ENCODE data around the gene KIAA2012.
A peak's percentile ranks its signal among the peaks of the same experiment; 100 is the strongest.
"Not testable (repeated sequence)": the region's sequence is repeated elsewhere in the genome, so short reads cannot be mapped to it uniquely, and the experiment has no call there.

Gene KIAA2012

DNA sequence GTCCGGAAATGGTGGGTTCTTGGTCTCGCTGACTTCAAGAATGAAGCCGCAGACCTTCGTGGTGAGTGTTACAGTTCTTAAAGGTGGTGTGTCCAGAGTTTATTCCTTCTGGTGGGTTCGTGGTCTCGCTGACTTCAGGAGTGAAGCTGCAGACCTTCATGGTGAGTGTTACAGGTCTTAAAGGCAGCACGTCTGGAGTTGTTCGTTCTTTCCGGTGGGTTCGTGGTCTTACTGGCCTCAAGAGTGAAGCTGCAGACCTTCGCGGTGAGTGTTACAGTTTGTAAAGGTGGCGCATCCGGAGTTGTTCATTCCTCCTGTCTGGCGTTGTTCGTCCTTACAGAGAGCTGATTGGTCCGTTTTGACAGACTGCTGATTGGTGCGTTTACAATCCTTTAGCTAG lies 63.0 kb downstream of the KIAA2012 start:
- not testable (repeated sequence) for H3K9me3 ChIP-seq (ENCODE audit: control insufficient read depth, low read length); H3K9ac ChIP-seq (ENCODE audit: low read length); H3K27me3 ChIP-seq (replicated peaks; ENCODE audit: control insufficient read depth, insufficient read depth, low read length); H3K36me3 ChIP-seq (ENCODE audit: control insufficient read depth, insufficient read depth, low read length, severe bottlenecking); H3K4me3 ChIP-seq (ENCODE audit: low read length); DNase-seq (ENCODE audit: low read depth)
- H3K4me1 ChIP-seq (ENCODE audit: control insufficient read depth, insufficient read depth, low read length) = peaks cover 26% of the 10 kb centered on the region

DNA sequence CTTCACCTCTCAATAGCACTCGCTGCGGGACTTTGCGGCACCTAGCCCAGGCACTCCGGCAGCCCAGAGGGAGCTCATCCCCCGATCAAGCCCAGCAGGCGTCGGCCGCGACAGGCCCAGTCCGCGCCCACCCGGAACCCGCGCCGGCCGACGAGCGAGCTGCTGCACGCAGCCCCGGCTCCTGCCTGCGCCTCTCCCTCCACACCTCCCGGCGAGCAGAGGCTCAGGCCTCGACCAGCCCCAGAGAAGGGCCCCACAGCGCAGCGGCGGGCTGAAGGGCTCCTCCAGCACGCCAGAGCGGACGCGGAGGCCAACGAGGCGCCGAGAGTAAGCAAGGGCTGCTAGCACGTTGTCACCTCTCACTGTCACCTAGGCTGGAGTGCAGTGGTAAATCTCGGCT lies 63.5 kb downstream of the KIAA2012 start:
- Histone ChIP-seq H3K4me1 (ENCODE audit: control insufficient read depth, insufficient read depth, low read length) (peaks cover 26% of the 10 kb centered on the region), H3K9ac (ENCODE audit: low read length) (no peak overlapping the region), H3K9me3 (ENCODE audit: control insufficient read depth, low read length) (no peaks in the 10 kb centered on the region), H3K36me3 (ENCODE audit: control insufficient read depth, insufficient read depth, low read length, severe bottlenecking) (no peaks in the 10 kb centered on the region), H3K27me3 (replicated peaks; ENCODE audit: control insufficient read depth, insufficient read depth, low read length) (no peaks in the 10 kb centered on the region), H3K4me3 (ENCODE audit: low read length) (no peak overlapping the region)
- no peak for DNase-seq (ENCODE audit: low read depth)

DNA sequence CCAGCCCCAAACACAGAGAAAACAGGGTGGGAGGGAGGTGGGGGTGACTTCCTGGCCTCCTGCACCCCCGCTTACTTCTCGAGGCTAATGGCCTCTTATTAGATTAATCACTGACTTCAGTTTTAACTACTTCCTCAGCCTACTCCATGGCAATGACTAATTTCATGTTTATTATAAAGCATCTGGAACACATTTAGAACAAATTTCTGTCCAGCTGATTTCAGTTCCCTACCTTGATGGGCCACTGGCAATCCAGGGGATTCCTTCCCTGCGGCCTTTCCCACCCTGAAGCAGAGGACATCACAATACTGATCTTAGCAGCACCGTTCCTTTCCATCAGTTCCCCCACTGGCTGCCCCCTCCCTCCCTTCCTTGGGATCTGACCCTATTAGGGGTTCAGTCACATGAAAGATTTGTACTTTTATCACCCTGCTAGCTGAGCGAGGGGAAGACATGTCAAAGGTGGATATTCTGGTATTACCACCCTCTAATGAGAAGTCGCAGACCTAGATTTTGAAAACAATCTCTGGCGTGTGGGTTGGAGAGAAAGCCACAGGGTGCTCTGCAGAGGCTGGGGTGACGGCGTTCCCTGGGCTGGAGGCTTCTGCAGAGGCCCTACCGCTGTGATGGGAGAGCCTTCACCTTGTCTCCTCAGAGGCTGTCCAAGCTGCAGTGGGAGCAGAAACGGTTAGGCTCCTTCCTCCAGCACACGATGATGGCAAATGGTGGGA lies 67.6 kb downstream of the KIAA2012 start:
- no peaks in the 10 kb centered on the region for H3K9me3 ChIP-seq (ENCODE audit: control insufficient read depth, low read length)
- H3K27me3 ChIP-seq (replicated peaks; ENCODE audit: control insufficient read depth, insufficient read depth, low read length) = no peaks in the 10 kb centered on the region
- no peak overlapping the region for H3K9ac ChIP-seq (ENCODE audit: low read length)
- no peak overlapping the region for H3K4me3 ChIP-seq (ENCODE audit: low read length)
- peaks cover 10% of the 10 kb centered on the region for H3K4me1 ChIP-seq (ENCODE audit: control insufficient read depth, insufficient read depth, low read length)
- DNase-seq (ENCODE audit: low read depth) = peak; percentile 64
- no peaks in the 10 kb centered on the region for H3K36me3 ChIP-seq (ENCODE audit: control insufficient read depth, insufficient read depth, low read length, severe bottlenecking)

DNA sequence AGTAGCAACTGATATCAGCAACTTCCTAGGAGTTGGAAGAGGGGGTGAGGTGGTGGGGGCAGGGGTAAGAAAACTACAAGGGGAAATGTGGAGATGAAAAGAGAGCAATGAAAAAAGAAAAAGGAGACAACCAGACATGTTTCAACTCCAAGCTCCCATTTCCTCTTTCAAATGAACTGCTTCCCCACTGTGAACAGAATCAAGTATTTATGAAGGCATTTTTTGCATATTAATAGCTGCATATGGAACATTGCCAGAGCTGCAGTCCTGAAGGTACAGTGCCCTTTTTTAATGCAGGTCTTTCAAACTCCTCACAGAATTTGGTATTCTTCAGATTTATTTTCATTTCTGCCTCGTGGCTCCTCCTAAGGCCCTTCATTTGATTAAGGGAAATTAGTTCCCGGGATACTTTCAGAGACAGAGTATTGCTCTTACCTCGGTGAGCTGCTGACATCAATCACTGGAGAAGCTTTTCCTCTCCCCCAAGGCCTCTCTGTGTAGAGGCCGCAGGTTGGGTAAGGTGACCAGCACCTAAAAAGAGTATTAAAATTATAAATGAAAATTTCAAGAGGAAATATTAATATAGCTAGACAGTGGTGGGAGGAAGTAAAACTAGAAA lies 68.4 kb downstream of the KIAA2012 start:
- no peaks in the 10 kb centered on the region for H3K36me3 ChIP-seq (ENCODE audit: control insufficient read depth, insufficient read depth, low read length, severe bottlenecking)
- H3K9ac ChIP-seq (ENCODE audit: low read length) = no peak overlapping the region
- DNase-seq (ENCODE audit: low read depth) = no peak
- H3K27me3 ChIP-seq (replicated peaks; ENCODE audit: control insufficient read depth, insufficient read depth, low read length) = no peaks in the 10 kb centered on the region
- H3K9me3 ChIP-seq (ENCODE audit: control insufficient read depth, low read length) = no peaks in the 10 kb centered on the region
- H3K4me3 ChIP-seq (ENCODE audit: low read length) = no peak overlapping the region
- peaks cover 3% of the 10 kb centered on the region for H3K4me1 ChIP-seq (ENCODE audit: control insufficient read depth, insufficient read depth, low read length)

DNA sequence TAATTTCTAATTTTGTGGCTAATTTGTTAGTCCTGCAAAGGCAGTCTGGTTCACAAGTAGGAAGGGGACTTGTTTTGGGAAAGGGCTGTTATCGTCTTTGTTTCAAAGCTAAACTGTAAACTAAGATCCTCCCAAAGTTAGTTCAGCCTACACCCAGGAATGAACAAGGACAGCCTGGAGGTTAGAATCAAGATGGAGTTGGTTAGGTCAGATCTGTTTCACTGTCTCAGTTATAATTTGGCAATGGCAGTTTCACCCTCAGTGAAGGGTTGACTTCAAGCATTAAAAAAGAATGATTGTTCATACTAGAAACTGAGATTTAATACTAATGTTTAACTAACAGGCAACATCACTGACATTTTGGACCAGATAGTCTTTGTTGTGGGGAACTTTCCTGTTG lies 69.5 kb downstream of the KIAA2012 start:
- Histone ChIP-seq H3K9ac (ENCODE audit: low read length) (no peak overlapping the region), H3K36me3 (ENCODE audit: control insufficient read depth, insufficient read depth, low read length, severe bottlenecking) (no peaks in the 10 kb centered on the region), H3K4me1 (ENCODE audit: control insufficient read depth, insufficient read depth, low read length) (peaks cover 7% of the 10 kb centered on the region), H3K4me3 (ENCODE audit: low read length) (no peak overlapping the region), H3K27me3 (replicated peaks; ENCODE audit: control insufficient read depth, insufficient read depth, low read length) (no peaks in the 10 kb centered on the region), H3K9me3 (ENCODE audit: control insufficient read depth, low read length) (no peaks in the 10 kb centered on the region)
- DNase-seq (ENCODE audit: low read depth) = no peak

DNA sequence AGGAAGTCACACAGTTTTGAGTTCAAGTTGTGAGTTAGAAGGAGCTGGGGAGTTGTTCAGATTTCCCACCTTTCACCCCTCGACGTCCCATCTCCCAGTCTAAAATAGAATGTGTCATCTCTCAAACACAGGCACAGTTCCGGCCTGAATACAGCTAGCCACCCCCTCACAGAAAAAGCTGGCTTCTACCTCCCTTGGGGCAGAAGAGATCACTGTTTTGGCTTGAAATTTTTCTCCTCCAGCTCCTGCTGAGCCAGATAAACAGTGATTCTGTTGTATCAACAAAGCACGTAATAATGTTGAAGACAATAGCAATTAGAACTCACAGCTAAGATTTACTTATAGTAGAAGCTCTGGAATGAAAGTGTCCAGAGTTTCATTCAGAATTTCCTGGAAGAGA lies 74.7 kb downstream of the KIAA2012 start:
- Histone ChIP-seq H3K4me3 (ENCODE audit: low read length) (no peak overlapping the region), H3K9ac (ENCODE audit: low read length) (peak overlapping the region; percentile 12), H3K9me3 (ENCODE audit: control insufficient read depth, low read length) (no peaks in the 10 kb centered on the region), H3K27me3 (replicated peaks; ENCODE audit: control insufficient read depth, insufficient read depth, low read length) (no peaks in the 10 kb centered on the region), H3K36me3 (ENCODE audit: control insufficient read depth, insufficient read depth, low read length, severe bottlenecking) (no peaks in the 10 kb centered on the region), H3K4me1 (ENCODE audit: control insufficient read depth, insufficient read depth, low read length) (peaks cover 42% of the 10 kb centered on the region)
- no peak for DNase-seq (ENCODE audit: low read depth)

DNA sequence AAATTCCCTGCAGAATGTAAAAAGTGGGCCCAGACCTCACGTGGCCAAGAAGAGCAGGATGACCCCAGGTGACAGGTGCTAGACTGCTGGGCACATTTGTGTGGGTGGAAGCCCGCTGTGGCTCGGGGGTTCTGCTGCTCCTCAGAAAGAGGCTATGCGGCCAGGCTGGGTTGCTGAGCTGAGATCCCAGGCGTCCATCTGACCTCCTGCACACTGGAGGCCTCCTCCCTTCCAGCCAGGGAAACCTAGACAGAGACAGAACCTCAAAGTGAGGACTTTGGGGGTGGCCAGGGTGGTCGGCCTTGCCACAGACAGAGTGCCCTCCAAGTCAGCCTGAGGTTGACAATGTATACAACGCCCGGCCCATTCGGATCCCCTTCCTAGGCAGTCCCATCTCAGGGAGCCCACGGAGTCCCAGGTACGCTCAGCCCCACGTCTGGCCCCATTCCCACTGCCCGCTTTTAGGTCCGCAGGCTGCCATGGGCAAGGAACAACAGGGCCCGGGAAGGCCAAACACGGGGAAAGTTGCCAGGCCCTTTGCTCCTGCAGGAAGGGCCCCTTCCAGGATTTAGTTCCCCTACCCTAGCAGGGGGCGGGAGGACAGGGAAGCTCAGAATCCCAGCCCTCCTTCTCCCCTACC lies 75.6 kb downstream of the KIAA2012 start:
- H3K4me3 ChIP-seq (ENCODE audit: low read length) = peak overlapping the region; percentile 49
- H3K9ac ChIP-seq (ENCODE audit: low read length) = peak overlapping the region; percentile 52
- DNase-seq (ENCODE audit: low read depth) = no peak
- H3K9me3 ChIP-seq (ENCODE audit: control insufficient read depth, low read length) = no peaks in the 10 kb centered on the region
- no peaks in the 10 kb centered on the region for H3K27me3 ChIP-seq (replicated peaks; ENCODE audit: control insufficient read depth, insufficient read depth, low read length)
- H3K36me3 ChIP-seq (ENCODE audit: control insufficient read depth, insufficient read depth, low read length, severe bottlenecking) = no peaks in the 10 kb centered on the region
- peaks cover 43% of the 10 kb centered on the region for H3K4me1 ChIP-seq (ENCODE audit: control insufficient read depth, insufficient read depth, low read length)

DNA sequence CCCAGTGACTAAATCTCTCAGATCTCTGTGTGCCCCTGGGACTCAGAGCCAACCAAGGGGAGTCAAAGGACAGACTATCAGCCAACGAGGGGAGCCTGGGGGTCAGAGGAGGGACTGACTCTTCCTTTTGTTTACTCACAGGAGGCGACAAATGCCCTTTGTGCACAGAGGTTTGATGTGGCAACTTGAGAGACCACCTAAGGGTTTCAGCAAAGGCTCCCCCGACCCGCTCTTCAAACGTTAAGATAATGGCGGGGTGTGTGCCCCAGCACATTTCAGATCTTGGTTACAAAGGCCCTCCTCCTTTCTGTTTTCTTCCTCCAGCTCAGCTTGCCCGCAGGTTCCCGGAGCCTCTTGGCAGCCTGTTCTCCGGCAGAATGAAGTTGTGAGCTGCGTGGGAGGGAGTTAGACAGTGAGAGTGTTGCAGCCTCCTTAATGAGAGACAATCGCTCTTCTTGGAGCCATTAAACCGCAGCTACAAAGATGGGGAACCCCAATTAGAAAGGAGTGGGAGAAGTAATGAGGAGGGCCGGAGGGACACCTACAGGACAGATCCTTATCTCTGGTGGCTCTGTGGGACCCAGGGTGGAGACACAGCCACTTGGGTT lies 76.2 kb downstream of the KIAA2012 start:
- H3K27me3 ChIP-seq (replicated peaks; ENCODE audit: control insufficient read depth, insufficient read depth, low read length) = no peaks in the 10 kb centered on the region
- H3K36me3 ChIP-seq (ENCODE audit: control insufficient read depth, insufficient read depth, low read length, severe bottlenecking) = no peaks in the 10 kb centered on the region
- H3K9ac ChIP-seq (ENCODE audit: low read length) = peak overlapping the region; percentile 52
- peak overlapping the region; percentile 49 for H3K4me3 ChIP-seq (ENCODE audit: low read length)
- H3K9me3 ChIP-seq (ENCODE audit: control insufficient read depth, low read length) = no peaks in the 10 kb centered on the region
- no peak for DNase-seq (ENCODE audit: low read depth)
- peaks cover 43% of the 10 kb centered on the region for H3K4me1 ChIP-seq (ENCODE audit: control insufficient read depth, insufficient read depth, low read length)

DNA sequence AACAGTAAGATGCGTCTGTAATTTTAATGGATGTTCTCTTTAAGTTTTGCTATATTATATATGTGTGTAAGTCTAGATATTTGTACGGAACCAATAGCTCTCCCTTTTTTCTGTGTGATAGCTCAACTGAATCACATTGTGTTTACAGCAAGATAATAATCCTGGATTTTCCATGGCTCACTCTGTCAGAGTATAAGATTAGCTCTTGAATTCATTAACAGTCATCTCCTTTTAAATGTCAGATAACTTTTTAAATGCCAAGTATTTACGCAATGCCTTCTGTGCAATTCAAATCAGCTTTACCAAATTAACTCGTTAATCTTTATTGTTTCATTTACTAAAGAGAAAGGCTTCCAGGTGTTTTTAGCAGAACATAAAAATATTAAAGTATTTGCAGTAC lies 76.9 kb downstream of the KIAA2012 start:
- Histone ChIP-seq H3K36me3 (ENCODE audit: control insufficient read depth, insufficient read depth, low read length, severe bottlenecking) (no peaks in the 10 kb centered on the region), H3K4me3 (ENCODE audit: low read length) (peak overlapping the region; percentile 49), H3K4me1 (ENCODE audit: control insufficient read depth, insufficient read depth, low read length) (peaks cover 43% of the 10 kb centered on the region), H3K9ac (ENCODE audit: low read length) (peak overlapping the region; percentile 52), H3K27me3 (replicated peaks; ENCODE audit: control insufficient read depth, insufficient read depth, low read length) (no peaks in the 10 kb centered on the region), H3K9me3 (ENCODE audit: control insufficient read depth, low read length) (no peaks in the 10 kb centered on the region)
- no peak for DNase-seq (ENCODE audit: low read depth)

DNA sequence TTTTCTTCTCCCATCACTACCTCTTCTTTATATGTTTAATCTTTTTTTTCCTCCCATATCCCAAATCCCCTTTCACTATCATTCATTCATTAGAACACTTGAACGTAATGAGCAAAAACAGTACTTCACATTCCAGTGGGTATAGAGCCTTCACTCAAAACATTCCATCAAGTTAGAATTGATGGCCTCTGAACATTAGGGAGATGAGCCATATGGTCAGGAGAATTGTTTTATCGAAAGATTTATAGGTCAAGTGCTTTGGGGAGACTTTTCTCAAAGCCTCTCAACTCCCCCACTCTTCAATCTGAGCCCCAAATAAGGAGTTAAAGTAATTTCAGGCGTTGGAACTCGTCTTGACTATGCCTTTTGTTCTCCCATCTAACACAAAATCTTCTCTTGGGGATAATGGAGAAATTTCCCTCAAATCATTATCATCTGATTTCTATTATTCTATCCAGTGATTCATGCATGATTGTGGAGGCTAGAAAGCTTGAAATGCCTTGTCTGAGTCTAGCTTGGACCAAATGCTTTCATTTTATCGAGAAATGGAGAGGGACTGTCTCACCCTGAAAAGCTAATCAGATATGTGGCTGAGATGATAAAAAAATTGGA lies 79.2 kb downstream of the KIAA2012 start:
- Histone ChIP-seq H3K9ac (ENCODE audit: low read length) (no peak overlapping the region), H3K4me3 (ENCODE audit: low read length) (no peak overlapping the region), H3K27me3 (replicated peaks; ENCODE audit: control insufficient read depth, insufficient read depth, low read length) (peaks cover 5% of the 10 kb centered on the region), H3K9me3 (ENCODE audit: control insufficient read depth, low read length) (no peaks in the 10 kb centered on the region), H3K4me1 (ENCODE audit: control insufficient read depth, insufficient read depth, low read length) (peaks cover 39% of the 10 kb centered on the region), H3K36me3 (ENCODE audit: control insufficient read depth, insufficient read depth, low read length, severe bottlenecking) (no peaks in the 10 kb centered on the region)
- DNase-seq (ENCODE audit: low read depth) = peak; percentile 58

DNA sequence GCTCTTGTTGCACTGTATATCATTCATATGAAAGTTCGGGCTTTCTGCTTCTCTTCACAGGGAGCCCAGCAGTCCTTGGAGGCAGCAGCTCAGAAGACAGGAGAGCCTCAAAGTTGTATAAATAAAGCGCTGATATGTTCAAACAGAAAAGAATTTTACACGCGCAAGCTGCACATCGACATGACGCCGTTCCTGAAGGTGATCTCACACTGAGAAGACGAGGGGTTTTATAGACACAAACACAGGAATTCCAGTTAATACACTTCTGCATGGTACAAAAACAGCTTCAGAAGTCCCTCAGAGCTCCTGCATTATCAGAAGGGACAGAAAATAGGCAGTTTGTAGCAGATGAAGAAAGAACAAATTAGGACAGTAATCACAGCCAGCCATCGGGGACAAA lies 81.6 kb downstream of the KIAA2012 start:
- no peaks in the 10 kb centered on the region for H3K9me3 ChIP-seq (ENCODE audit: control insufficient read depth, low read length)
- DNase-seq (ENCODE audit: low read depth) = no peak
- no peaks in the 10 kb centered on the region for H3K36me3 ChIP-seq (ENCODE audit: control insufficient read depth, insufficient read depth, low read length, severe bottlenecking)
- H3K27me3 ChIP-seq (replicated peaks; ENCODE audit: control insufficient read depth, insufficient read depth, low read length) = peaks cover 7% of the 10 kb centered on the region
- H3K9ac ChIP-seq (ENCODE audit: low read length) = no peak overlapping the region
- H3K4me3 ChIP-seq (ENCODE audit: low read length) = no peak overlapping the region
- peaks cover 15% of the 10 kb centered on the region for H3K4me1 ChIP-seq (ENCODE audit: control insufficient read depth, insufficient read depth, low read length)

All from adipocyte (in vitro differentiated cells).